HG03521 (cell line): ENCODE measurements around the gene CYP11A1.
"Not testable (repeated sequence)": the region's sequence is repeated elsewhere in the genome, so short reads cannot be mapped to it uniquely, and the experiment has no call there.

Experiments
- ATAC-seq: cut with Tn5 transposase; IDR thresholded peaks from one replicate; pipeline ENCODE4 v1.9.1; 2021; ENCODE audit warnings: mild to moderate bottlenecking, moderate library complexity; ENCODE audit not compliant: unreplicated experiment

The CYP11A1 gene

DNA sequence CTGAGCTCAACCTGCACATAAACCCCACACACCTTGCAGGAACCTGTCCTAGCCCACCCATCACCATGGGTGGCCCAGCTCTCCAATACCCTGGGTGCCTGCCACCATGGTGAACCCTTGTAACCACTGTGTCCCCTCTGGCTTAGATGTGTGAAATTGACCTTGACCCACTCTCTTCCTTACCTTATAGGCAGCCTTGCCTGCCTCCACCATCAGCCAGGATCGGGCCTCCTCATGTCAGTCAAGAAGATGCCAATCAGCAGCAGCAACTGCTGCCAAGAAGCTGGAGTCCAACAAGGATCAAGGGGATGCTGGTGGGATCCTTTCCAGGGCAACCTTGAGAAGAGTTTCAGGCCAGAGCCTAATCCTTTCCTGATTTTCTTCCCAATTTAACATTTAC lies 8.8 kb upstream of the CYP11A1 start:
- no peak for ATAC-seq

GRCh38 chr15:74375303-74375693 lies 7.9 kb upstream of the CYP11A1 start:
- no peak for ATAC-seq

GRCh38 chr15:74374648-74375302 lies 7.3 kb upstream of the CYP11A1 start:
- ATAC-seq: no peak

GRCh38 chr15:74373731-74374647 lies 6.5 kb upstream of the CYP11A1 start:
- peak; percentile 69 for ATAC-seq

GRCh38 chr15:74373056-74373650 lies 5.7 kb upstream of the CYP11A1 start:
- ATAC-seq: no peak

DNA sequence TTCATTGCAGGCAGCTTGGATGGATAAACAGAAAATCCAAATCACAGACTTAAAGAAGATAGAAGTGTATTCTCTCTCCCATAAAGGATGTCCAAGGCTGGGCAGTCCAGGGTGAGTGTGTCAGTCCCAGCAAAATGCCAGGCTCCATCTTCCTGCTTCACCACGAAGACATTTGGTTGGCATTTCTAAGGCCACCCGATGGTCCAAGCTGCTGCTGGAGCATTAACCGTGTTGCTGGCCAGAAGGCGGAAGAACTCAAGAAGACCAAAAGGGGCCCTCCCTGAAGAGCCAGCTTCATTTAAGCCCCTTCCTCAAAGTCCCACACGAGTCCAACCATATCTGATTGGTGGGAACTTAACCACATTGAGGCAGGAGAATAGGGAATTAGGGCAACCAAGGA lies 3.0 kb upstream of the CYP11A1 start:
- ATAC-seq: no peak

- ATAC-seq: no peak
These were observed 2.3 kb upstream of the CYP11A1 start for GRCh38 chr15:74369756-74370155.

DNA sequence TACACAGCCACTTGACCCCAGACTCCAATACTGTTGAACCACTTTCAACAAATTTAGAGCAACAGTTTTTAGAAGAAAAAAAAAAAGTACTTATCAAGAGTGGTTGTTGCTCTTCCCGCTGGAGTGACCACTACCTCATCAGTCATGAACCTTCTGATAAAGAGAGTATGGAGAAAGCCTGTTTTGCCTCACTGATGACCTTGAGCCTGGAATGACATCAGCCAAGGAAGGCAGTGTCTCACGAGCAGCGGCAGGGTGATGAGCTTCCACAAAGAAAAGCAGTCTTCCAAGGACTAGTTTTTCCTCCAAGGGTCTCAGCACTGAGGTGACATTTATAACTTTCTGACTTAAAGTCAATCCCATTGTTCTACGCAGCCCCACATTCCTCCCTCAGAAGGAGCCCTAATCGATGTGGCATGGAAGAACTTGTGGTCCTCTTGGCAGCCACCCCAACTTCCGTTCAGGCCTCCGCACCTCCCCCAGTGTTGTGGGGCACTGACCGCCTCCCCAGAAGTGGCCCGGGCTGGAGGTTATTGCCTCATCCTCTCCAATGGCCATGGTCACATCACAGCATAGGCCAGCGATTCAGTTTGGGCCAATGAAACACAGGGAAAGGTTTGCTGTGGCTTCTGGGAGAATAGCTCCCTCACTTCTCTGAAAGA lies 1.8 kb upstream of the CYP11A1 start:
- no peak for ATAC-seq

GRCh38 chr15:74368121-74368520 lies 675 bp upstream of the CYP11A1 start:
- ATAC-seq: no peak

GRCh38 chr15:74365598-74366445 lies 1.6 kb downstream of the CYP11A1 start:
- no peak for ATAC-seq

GRCh38 chr15:74364936-74365597 lies 2.4 kb downstream of the CYP11A1 start:
- no peak for ATAC-seq

DNA sequence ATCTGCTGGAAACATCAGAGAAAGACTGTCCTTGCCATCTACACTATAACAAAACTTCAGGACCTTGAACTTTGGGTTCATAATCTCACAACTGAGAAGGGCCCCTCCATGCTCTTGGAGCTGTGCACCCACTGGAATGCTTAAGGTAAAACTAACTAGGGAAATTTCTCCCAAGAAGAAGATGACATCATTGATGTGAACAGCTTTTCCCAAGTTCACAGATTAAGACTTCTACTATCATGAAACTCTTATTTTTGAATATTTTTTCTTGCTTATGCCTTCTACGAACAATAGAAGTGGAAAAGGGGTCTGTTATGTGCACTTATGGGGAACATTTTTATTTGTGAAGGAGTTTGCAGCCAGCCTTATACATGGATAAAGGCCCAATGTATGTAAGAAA lies 5.0 kb downstream of the CYP11A1 start:
- no peak for ATAC-seq

- ATAC-seq: not testable (repeated sequence)
These were observed 6.6 kb downstream of the CYP11A1 start for GRCh38 chr15:74360855-74361254.

DNA sequence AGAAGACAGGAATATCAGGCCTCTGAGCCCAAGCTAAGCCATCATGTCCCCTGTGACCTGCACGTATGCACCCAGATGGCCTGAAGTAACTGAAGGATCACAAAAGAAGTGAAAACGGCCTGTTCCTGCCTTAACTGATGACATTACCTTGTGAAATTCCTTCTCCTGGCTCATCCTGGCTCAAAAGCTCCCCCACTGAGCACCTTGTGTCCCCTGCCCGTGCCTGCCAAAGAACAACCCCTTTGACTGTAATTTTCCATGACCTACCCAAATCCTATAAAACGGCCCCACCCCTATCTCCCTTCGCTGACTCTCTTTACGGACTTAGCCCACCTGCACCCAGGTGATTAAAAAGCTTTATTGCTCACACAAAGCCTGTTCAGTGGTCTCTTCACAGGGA lies 8.1 kb downstream of the CYP11A1 start:
- not testable (repeated sequence) for ATAC-seq

- ATAC-seq: not testable (repeated sequence)
These were observed 9.9 kb downstream of the CYP11A1 start for GRCh38 chr15:74357514-74357913.

DNA sequence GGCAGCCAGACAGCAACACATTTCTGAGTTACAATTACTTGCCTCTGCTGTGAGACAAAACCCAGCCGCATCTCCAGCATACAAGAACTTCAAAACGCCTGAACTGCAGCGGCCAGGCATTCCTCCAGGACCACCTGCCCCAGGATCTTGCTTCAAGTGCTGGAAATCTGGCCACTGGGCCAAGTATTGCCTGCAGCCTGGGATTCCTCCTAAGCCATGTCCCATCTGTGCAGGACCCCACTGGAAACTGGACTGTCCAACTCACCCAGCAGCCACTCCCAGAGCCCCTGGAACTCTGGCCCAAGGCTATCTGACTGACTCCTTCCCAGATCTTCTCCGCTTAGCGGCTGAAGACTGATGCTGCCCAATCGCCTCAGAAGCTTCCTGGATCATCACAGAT lies 11.4 kb downstream of the CYP11A1 start:
- not testable (repeated sequence) for ATAC-seq

DNA sequence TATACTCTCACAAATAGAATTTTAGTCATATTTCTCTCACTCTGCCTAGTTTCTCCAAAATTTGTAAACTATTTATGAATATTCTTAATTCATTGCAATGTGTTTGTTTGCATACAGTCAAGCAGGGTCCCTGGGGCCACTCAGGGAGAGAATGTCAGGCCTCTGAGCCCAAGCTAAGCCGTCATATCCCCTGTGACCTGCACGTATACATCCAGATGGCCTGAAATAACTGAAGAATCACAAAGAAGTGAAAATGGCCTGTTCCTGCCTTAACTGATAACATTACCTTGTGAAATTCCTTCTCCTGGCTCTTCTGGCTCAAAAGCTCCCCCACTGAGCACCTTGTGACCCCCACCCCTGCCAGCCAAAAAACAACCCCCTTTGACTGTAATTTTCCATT lies 13.5 kb downstream of the CYP11A1 start:
- not testable (repeated sequence) for ATAC-seq

- no peak for ATAC-seq
These were observed 15.0 kb downstream of the CYP11A1 start for GRCh38 chr15:74352393-74352910.

GRCh38 chr15:74351670-74352069 lies 15.8 kb downstream of the CYP11A1 start:
- ATAC-seq: no peak
